Natural killer cell (primary cell): Measurements from ENCODE around the gene PRRC2C. TPM values are rescaled to one million over a fixed set of nuclear protein-coding genes. Genes with fewer than 3 reads are reported as not detected.

Experiments
- ATAC-seq, 3 donors: fragments of 150-1000 bp in 2 of 3; fragments of 200-7000 bp in 1 of 3; cut with Tn5 transposase; 1 replicate in 1 of 3; 2 replicates in 2 of 3; pipeline ENCODE4 v1.10.0; 2021; ENCODE audit warnings: mild to moderate bottlenecking in 2 of 3, moderate library complexity in 2 of 3
- DNase-seq, 2 donors: peaks; one replicate each; pipeline versions ENCODE4 v3.0.0 to v3.0.0-alpha.2; 2013 to 2021; ENCODE audit warnings: mixed read lengths in 1 of 2
- H3K27ac ChIP-seq: one replicate; pipeline ENCODE4 v1.5.1; 2013; ENCODE audit warnings: mild to moderate bottlenecking, low read length
- H3K27me3 ChIP-seq: one replicate; pipeline ENCODE4 v1.6.1; 2013; ENCODE audit warnings: low read length; ENCODE audit not compliant: control insufficient read depth, insufficient read depth
- H3K36me3 ChIP-seq: one replicate; pipeline ENCODE4 v1.6.1; 2013; ENCODE audit warnings: low read length; ENCODE audit not compliant: control insufficient read depth, insufficient read depth
- H3K4me1 ChIP-seq: one replicate; pipeline ENCODE4 v1.6.1; 2013; ENCODE audit warnings: low read length; ENCODE audit not compliant: control insufficient read depth, insufficient read depth
- H3K4me3 ChIP-seq: one replicate; pipeline ENCODE4 v1.5.1; 2013; ENCODE audit warnings: low read length
- H3K9me3 ChIP-seq: one replicate; pipeline ENCODE4 v1.6.1; 2013; ENCODE audit warnings: low read length; ENCODE audit not compliant: control insufficient read depth, insufficient read depth
- H3K27ac Mint-ChIP-seq, 2 donors: one replicate each; pipeline ENCODE4 v1.8.0; 2022; ENCODE audit warnings: mild to moderate bottlenecking in 2 of 2, mixed read lengths in 2 of 2, moderate library complexity in 1 of 2
- H3K27me3 Mint-ChIP-seq, 2 donors: one replicate each; pipeline ENCODE4 v1.8.0; 2022; ENCODE audit warnings: low read depth in 2 of 2, mixed read lengths in 2 of 2
- H3K36me3 Mint-ChIP-seq: one replicate; pipeline ENCODE4 v1.8.0; 2022; ENCODE audit warnings: mixed read lengths
- H3K4me1 Mint-ChIP-seq, 2 donors: one replicate each; pipeline ENCODE4 v1.8.0; 2022; ENCODE audit warnings: mixed read lengths in 2 of 2
- H3K4me3 Mint-ChIP-seq: one replicate; pipeline ENCODE4 v1.8.0; 2022; ENCODE audit warnings: mild to moderate bottlenecking, moderate library complexity, mixed read lengths
- H3K9me3 Mint-ChIP-seq, 2 donors: one replicate each; pipeline ENCODE4 v1.8.0; 2022; ENCODE audit warnings: mixed read lengths in 2 of 2
- WGBS: methylation state at CpG from one replicate; pipeline ENCODE4 v1.1.7; 2013; ENCODE audit warnings: missing lambda C conversion rate; ENCODE audit not compliant: insufficient coverage; 5-methylcytosine and 5-hydroxymethylcytosine counted together
- intact Hi-C: fragments of 100-400 bp; cut with micrococcal nuclease; formaldehyde crosslinking; loops from one replicate; pipeline ENCODE4 v1.14.2; 2022
- total RNA-seq, 4 donors: library from RNA; stranded (reverse); fragments of 120-200 nt in 1 of 4; gene quantifications; one replicate each; pipeline versions ENCODE4 v1.2.3 to v1.2.4, GENCODE V29; 2013 to 2022
- TF ChIP-seq, protein P1 (sequence below): fragments of 200-600 bp; IDR thresholded peaks from one replicate; pipeline ENCODE4 v1.8.0; 2022; ENCODE audit warnings: antibody characterized with exemption

The PRRC2C gene
- total RNA-seq, 3 donors from 2014 or later (not counting 1 experiment from before 2014, with no cell fraction given): 330 to 355 (median 353) TPM

DNA sequence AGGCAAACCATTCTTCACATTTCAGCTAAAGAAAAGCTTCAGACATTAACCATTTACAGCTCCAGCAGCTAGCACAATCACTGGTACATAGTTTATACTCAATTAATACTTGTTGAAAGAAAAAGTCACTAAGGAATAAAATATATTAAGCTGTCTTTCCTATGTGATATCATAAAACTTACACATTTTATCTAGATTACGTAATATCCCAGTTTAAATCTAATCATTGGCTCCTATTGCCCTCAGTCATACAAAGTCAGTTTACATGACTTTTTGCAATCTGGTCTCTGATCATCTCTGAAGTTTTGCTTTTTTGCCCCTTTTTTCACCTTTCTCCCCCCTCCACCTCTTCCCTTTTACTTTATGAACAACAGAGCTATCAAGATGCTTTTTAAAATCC is 8.5 kb upstream of the PRRC2C start:
- H3K27me3 ChIP-seq: no peaks in the 10 kb centered on the region
- Mint-ChIP-seq H3K27ac (no peak overlapping the region), H3K4me3 (no peak overlapping the region), H3K27me3 (peaks cover 19 to 22% of the 10 kb centered on the region in 2 donors), H3K9me3 (no peaks in the 10 kb centered on the region), H3K36me3 (no peaks in the 10 kb centered on the region), H3K4me1 (no peaks in the 10 kb centered on the region)
- 100% methylated on average over 1 of the region's 1 CpG for WGBS
- no peaks in the 10 kb centered on the region for H3K36me3 ChIP-seq
- H3K4me3 ChIP-seq: no peak overlapping the region
- intact Hi-C loops: no loop called here
- no peaks in the 10 kb centered on the region for H3K4me1 ChIP-seq
- H3K27ac ChIP-seq: no peak overlapping the region
- H3K9me3 ChIP-seq: no peaks in the 10 kb centered on the region
- ATAC-seq (no peak), DNase-seq (no peak)
- TF ChIP-seq, protein P1, sequence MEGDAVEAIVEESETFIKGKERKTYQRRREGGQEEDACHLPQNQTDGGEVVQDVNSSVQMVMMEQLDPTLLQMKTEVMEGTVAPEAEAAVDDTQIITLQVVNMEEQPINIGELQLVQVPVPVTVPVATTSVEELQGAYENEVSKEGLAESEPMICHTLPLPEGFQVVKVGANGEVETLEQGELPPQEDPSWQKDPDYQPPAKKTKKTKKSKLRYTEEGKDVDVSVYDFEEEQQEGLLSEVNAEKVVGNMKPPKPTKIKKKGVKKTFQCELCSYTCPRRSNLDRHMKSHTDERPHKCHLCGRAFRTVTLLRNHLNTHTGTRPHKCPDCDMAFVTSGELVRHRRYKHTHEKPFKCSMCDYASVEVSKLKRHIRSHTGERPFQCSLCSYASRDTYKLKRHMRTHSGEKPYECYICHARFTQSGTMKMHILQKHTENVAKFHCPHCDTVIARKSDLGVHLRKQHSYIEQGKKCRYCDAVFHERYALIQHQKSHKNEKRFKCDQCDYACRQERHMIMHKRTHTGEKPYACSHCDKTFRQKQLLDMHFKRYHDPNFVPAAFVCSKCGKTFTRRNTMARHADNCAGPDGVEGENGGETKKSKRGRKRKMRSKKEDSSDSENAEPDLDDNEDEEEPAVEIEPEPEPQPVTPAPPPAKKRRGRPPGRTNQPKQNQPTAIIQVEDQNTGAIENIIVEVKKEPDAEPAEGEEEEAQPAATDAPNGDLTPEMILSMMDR: no peak

- Histone ChIP-seq H3K36me3 (no peaks in the 10 kb centered on the region), H3K4me3 (no peak overlapping the region), H3K27ac (no peak overlapping the region), H3K27me3 (no peaks in the 10 kb centered on the region), H3K4me1 (no peaks in the 10 kb centered on the region), H3K9me3 (no peaks in the 10 kb centered on the region)
- DNase-seq (no peak), ATAC-seq (no peak)
- Mint-ChIP-seq H3K4me3 (no peak overlapping the region), H3K9me3 (no peaks in the 10 kb centered on the region), H3K4me1 (no peaks in the 10 kb centered on the region), H3K27me3 (peaks cover 19 to 22% of the 10 kb centered on the region in 2 donors), H3K36me3 (no peaks in the 10 kb centered on the region), H3K27ac (no peak overlapping the region)
- WGBS: 88% methylated on average over 1 of the region's 1 CpG
- intact Hi-C loops: no loop called here
- TF ChIP-seq, protein P1: no peak
These were observed 7.5 kb upstream of the PRRC2C start for GRCh38 chr1:171477804-171478203.

DNA sequence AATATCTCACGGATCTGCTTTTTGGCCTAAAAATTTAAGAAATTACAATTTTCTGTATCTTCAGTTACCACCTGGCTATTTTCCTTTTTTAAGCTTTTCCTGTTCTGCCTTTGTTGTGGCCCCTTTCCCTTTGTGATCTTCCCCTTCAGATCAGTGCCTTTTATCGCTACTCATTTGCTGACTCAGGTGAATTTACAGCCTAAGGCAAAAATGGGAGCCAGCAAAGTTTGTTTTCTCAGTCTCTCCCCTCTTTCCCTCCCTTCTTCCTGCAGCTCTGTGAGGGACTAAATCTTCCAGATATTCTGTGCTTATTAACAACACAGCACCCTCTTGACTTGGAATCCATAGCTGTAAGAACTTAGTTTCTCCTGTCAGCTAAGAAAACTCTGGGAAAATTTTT is 5.3 kb upstream of the PRRC2C start:
- TF ChIP-seq, protein P1: no peak
- no peaks in the 10 kb centered on the region for H3K36me3 Mint-ChIP-seq
- Histone ChIP-seq H3K27ac (no peak overlapping the region), H3K4me3 (no peak overlapping the region), H3K36me3 (no peaks in the 10 kb centered on the region), H3K27me3 (no peaks in the 10 kb centered on the region), H3K9me3 (no peaks in the 10 kb centered on the region), H3K4me1 (peaks cover 4% of the 10 kb centered on the region)
- H3K27me3 Mint-ChIP-seq: peaks cover 11 to 13% of the 10 kb centered on the region in 2 donors
- intact Hi-C loops: loop anchor here (10.0 kb wide), 1 partner anchor 1185 kb away; no protein-coding TSS in a partner anchor
- no peaks in the 10 kb centered on the region for H3K9me3 Mint-ChIP-seq
- no peak overlapping the region for H3K27ac Mint-ChIP-seq
- H3K4me1 Mint-ChIP-seq: peaks cover 8% of the 10 kb centered on the region in 2 donors
- ATAC-seq (no peak), DNase-seq (no peak)
- H3K4me3 Mint-ChIP-seq: no peak overlapping the region
- WGBS: 49% methylated on average over 2 of the region's 2 CpGs

GRCh38 chr1:171484760-171485374 is 463 bp upstream of the PRRC2C start:
- Histone ChIP-seq H3K27ac (peak overlapping the region; percentile 91), H3K4me1 (peaks cover 8% of the 10 kb centered on the region), H3K27me3 (no peaks in the 10 kb centered on the region), H3K9me3 (no peaks in the 10 kb centered on the region), H3K36me3 (no peaks in the 10 kb centered on the region), H3K4me3 (peak overlapping the region; percentile 91)
- intact Hi-C loops: loop anchor here (1.0 to 10.0 kb wide), 7 partner anchors 42 to 1593 kb away; partner anchors contain the start of genes KIFAP3, METTL13, SCYL3 and SUCO
- no peak for DNase-seq
- Mint-ChIP-seq H3K9me3 (no peaks in the 10 kb centered on the region), H3K36me3 (no peaks in the 10 kb centered on the region), H3K27ac (peak overlapping the region; percentile 99 to 100), H3K27me3 (peaks cover 0 to 5% of the 10 kb centered on the region in 2 donors), H3K4me3 (peak overlapping the region; percentile 97), H3K4me1 (peaks cover 50% of the 10 kb centered on the region in 2 donors)
- WGBS: 6% methylated on average over 3 of the region's 6 CpGs
- ATAC-seq: peak; percentile 41 to 65 (median 46)
- TF ChIP-seq, protein P1: no peak
